Ecto neural progenitor cell (in vitro differentiated cells): Measurements from ENCODE around the gene HCN3.

ENCODE experiments used
- DNase-seq: peaks from one replicate; pipeline ENCODE4 v3.0.0-alpha.2; 2018; ENCODE audit warnings: low spot score

HCN3 gene

DNA sequence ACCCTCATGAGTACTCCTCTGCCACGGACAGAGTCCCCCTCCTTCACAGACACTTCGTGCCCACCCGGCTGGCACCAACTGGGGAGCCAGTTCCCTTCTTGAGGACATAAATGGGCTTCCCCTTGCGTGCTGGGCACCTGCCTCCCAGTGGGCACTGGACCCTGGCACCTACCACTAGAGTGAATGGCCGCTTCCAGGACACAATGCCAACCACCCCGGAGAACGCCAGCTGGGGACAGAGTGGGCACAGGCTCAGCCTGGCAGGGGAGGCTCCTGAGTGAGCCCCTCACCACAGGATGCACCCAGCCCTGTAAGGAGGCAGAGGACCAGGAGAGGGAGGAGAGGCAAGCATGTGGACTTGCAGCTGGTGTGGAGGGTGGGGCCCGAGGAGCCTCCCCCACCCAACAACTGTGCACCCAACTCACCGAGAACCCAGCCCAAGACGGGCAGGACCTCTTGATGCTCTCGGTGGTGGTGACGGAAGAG is 23.0 kb upstream of the HCN3 start:
- no peak for DNase-seq

DNA sequence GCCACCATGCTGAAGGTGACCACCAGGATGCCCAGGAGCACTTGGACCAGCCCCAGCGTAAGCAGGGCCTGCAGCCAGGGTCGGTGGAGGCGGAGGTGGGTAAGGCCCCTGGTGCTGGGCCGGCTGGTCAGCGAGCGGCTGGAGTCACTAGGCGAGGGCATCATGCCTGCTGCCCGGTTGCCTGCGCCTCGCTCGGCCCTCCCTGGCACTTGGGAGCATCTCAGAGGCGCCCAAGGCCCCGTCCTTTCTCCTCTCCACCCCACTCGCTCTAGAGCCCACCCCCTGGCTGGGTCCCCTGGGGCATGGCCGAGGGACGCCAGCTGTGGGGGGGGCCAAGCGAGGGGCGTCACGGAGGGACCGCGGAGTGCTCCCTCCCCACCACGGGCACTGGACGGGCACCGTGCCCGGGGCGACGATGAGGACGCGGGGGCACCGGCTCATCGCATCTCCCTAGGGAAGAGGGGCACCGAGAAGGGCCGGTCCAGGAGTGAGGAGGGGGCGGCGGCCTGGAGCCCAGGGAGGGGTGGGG is 22.5 kb upstream of the HCN3 start:
- DNase-seq: peak; percentile 57

DNA sequence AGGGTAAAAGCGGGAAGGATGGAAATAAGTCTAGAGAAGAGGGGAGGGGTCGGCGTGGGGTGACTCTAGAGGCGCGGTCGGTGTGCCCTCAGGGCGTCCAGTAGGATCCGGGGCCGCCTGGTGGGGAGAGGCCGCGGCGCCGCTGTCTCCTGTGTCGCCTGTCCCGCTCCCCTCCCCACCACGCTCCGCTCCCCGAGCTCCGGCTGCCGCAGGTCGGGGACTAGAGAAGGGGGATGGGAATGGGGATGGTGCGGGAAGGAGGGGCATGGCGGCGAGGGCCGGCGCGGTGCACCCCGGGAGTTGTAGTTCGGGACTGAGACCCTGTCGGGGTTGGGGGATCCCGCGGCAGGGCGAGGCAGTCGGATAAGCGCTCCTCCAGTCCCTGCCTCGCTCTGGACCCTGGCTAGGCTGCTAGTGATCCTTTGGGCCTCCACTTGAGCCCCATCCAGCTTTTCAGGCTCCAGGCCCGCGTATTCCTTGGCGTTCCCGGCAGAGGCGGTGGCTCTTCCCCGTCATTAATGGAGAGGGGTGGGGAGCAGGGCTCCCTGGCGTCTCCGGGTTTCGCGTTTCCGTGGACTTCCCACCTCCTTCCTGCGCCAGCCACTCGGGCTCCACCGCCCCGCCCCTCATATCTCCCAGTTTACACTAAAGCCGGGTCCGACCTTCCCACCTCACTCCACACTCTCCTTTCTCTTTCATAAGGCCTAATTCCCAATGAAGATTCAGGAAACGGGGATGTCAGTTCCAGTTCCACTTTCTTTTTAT is 21.8 kb upstream of the HCN3 start, which contains the start of gene ENTREP3:
TSS of gene ENTREP3 (minus strand) at position 241 of the 765 bp plus-strand sequence. CDS start 606 bp downstream, outside the sequence.
- peak; percentile 95 for DNase-seq

DNA sequence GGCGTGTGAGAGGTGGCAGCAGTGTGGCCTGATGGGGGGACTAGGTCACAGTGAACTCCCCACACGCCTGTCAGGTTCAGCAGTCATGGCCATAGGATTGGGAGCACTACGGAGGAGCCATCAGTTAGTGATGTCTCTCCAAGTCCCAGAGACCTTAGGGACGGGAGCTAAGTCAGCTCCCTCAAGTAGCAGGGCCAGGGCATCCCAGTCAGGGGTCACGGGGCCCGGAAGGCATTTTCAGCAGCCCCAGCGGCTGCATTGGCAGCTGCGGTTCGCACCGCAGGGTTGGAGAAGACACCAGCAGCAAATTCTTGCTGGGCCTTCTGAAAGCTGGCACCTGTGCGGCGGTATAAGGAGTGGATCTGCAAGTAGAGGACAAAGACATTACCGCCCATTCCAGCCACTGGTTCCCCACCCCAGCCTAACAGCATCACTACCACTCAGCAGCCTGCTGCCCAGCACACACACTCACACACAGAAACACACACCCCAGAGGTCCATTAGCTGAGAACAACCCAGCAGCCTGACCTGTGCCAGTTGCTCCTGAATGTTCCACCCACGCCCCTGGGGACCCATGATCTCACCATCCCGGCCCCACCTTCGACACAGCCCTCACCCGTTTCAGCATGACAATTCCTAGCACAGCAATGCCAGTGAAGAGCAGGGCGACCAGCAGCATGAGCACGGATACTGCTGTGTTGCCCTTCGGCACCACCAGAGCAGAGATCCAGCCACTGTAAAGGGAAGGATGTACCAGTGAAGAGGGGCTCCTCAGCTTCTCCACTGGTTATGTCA is 21.0 kb upstream of the HCN3 start:
- no peak for DNase-seq

DNA sequence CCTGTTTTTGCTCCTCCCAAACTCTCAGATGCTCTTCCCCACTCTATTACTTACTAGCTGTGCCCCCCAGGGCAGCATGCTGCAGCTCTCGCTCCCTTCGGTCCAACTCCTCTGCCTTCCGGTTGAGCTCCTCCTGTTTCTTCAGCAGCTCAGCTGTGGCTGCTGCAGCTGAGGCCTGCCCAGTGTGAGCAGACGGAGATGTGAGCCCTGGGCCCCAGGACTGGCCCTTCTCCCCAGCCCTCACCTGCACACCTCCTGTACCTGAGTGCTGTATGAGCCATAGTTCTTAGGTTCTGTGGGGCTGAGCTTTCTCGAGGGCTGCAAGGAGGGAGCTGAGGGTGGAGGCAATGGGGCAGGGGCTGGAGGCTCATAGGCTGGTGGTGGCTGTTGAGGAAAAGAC is 17.0 kb upstream of the HCN3 start:
- DNase-seq: no peak

- no peak for DNase-seq
Measured at GRCh38 chr1:155261493-155261851, 15.8 kb upstream of the HCN3 start.

- DNase-seq: peak; percentile 94
Measured at GRCh38 chr1:155261852-155262673, 15.2 kb upstream of the HCN3 start, which contains the start of gene SCAMP3. SCAMP3 (minus strand) TSS chr1:155262360; CDS start chr1:155262151, 209 bp downstream.

- no peak for DNase-seq
Measured at GRCh38 chr1:155263067-155263466, 14.2 kb upstream of the HCN3 start.

DNA sequence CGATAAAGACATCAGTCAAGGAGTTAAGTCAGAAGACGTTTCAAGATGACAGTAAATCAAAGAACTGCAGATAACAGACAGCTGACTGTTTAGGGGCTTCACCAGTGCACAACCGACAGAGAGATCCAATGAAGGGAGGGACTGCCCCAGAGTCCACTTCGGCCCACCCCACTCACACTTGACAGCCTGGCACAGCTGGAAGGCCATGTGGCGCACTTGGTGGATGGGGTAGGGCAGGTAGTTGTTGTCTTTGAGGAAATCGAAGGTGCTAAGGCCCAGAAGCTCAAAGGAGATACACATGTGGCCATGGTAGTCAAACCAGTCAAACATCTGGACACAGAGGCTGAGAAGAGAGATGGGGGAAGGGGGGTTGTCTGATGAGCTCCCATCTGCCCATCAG is 10.7 kb upstream of the HCN3 start:
- DNase-seq: no peak

- DNase-seq: no peak
Measured at GRCh38 chr1:155267373-155267772, 9.9 kb upstream of the HCN3 start.

DNA sequence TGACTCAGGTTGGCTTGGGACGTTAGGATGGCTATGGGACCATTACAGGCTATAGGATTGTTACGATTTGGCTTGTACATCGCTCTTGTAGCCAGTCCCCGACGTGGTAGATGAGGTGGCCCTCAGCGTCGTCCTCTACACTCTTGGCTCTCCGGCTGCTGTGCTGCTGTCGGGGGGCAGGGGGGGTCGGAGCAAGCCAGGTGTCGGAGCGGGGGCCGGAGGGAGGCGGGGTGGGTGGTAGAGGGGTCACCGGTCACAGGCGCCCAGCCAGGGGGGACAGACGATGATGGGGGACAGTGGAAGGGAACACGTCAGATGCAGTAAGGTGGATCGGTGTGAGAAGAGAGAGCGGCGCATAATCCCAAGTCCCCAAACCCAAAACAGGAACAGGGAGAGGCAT is 8.6 kb upstream of the HCN3 start:
- DNase-seq: no peak

GRCh38 chr1:155269381-155269780 is 7.9 kb upstream of the HCN3 start:
- no peak for DNase-seq

GRCh38 chr1:155272466-155273342 is 4.6 kb upstream of the HCN3 start:
- no peak for DNase-seq

DNA sequence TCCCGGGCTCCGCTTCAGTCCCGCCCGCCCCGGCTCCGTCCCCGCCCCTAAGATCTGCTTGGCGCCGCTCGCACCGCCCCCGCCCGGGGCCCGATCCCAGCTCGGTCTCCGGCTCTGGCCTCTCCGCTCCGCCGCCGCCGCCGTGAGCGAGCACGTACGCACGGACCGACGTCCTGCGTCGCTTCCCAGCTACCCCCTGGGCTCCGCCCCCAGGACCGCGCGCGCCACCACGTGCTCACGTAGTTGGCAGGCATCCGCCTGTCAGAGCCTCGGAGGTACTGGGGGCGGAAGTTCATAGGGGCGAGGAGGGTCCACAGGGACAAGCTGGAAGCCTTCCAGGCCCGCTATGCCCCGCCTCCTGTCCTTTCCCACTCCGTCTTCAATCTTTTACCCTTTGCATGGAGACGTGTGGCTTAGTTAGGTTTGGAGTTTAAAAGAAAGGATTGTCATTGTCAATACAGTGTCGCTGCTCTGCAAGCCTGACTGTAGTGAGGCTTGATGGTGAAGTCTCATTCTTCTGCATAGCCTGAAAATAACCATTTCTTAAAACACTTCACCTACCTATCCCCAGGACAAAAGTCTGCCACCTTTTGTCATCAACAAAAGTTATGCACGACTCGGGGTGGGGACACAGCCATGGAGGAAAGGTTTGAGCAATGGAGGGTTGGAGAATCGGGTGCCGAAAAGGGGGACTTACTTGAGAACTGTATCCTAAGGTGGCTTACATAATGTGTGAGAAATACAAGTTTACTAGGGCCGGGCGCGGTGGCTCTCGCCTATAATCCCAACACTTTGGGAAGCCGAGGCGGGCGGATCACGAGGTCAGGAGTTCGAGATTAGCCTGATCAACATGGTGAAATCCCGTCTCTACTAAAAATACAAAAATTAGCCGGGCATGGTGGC is 3.7 kb upstream of the HCN3 start, which contains the start of gene CLK2:
TSS of gene CLK2 (minus strand) at position 162 of the 903 bp plus-strand sequence. CDS start 2,527 bp downstream, outside the sequence.
- DNase-seq: peak; percentile 98

- peak; percentile 89 for DNase-seq
Measured at GRCh38 chr1:155277902-155278688, 832 bp downstream of the HCN3 start.

DNA sequence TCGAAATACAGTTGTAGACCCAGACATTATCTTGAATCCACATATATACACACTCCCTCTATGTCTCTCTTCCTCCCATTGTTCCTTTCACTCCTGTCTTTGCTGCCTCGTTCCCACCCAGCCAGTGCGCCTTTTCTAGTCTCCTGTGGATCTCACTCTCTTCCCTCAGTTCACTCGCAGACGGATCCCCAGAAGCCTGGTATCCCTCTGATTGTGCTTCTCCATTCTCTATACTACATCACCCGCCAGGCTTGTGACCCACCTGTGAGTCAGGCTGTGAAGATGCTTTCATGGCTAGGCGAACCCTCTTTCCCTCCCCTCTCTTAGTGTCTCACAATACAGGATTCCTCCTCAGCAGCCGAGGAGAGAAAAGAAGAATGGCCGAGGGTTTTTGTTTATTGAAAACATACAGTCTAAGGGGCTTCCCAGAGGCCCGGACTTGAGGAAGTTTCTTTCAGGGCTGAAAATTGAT is 1.5 kb downstream of the HCN3 start:
- DNase-seq: no peak

- no peak for DNase-seq
Measured at GRCh38 chr1:155279268-155279667, 2.0 kb downstream of the HCN3 start.

- DNase-seq: no peak
Measured at GRCh38 chr1:155282488-155283091, 5.3 kb downstream of the HCN3 start.
